GM12891 (cell line): ENCODE measurements around the gene LGALS8.

Experiments used
- POLR2A ChIP-seq: IDR thresholded peaks from 2 replicates; pipeline ENCODE4 v1.6.1; 2011; ENCODE audit warnings: low read depth, low read length, control low read depth
- POLR2AphosphoS5 ChIP-seq: IDR thresholded peaks from 2 replicates; pipeline ENCODE4 v1.6.1; 2011; ENCODE audit warnings: low read depth, low read length, control low read depth
- TAF1 ChIP-seq: IDR thresholded peaks from 2 replicates; pipeline ENCODE4 v1.6.1; 2011; ENCODE audit warnings: low read depth, low read length, control low read depth

DNA sequence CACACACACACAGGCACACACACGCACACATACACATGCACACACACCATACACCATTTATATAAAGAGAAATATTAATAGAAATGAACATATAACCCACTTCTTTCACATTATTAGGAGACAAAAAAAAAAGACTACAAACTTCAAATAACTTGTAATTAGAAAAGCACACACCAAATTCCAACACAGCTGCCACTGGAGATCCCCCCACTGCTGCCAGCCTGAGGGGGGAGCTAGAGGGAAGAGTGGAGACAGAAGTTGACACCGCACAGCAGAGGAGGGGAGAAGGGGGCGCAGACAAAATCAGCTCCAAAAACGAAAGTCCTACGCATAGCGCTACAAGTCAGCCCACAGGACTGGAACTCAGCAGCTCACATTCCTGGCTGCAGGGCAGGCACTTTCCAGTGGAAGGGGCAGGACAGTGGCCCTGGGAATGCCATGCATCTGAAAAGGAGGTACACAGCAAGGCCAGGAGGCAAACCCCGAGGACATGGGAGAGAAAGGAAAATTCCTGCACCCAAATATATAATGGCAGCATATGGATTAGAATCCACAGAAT lies 36.5 kb downstream of the LGALS8 start:
- no peak for TF ChIP-seq POLR2A
- no peak for TF ChIP-seq TAF1
- TF ChIP-seq POLR2AphosphoS5: no peak
